ENCODE results near the gene DNAJC11. TPM values are rescaled to one million over a fixed set of nuclear protein-coding genes. Genes with fewer than 3 reads are reported as not detected.
"Not testable (repeated sequence)": the region's sequence is repeated elsewhere in the genome, so short reads cannot be mapped to it uniquely, and the experiment has no call there.

Gene DNAJC11
- total RNA-seq, 1 donor = 38.9 TPM

DNA sequence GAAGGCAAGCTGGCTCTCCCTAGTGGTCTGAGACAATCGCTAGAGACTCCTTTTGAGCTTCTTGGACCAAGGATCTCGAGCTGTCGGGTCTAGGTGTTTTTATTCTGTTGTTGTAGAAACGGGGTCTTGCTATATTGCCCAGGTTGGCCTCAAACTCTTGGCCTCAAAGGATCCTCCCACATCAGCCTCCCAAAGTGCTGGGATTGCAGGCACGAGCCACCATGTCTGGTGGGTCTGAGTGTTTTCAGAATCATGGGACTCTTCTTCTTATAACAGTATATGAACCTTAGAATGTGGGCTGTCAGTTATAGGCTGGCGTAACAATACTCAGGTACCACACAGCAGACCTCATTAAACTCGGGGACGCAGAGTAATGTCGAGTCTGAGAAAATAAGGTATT, 33.1 kb downstream of the DNAJC11 start:
- TF ChIP-seq, protein P1, sequence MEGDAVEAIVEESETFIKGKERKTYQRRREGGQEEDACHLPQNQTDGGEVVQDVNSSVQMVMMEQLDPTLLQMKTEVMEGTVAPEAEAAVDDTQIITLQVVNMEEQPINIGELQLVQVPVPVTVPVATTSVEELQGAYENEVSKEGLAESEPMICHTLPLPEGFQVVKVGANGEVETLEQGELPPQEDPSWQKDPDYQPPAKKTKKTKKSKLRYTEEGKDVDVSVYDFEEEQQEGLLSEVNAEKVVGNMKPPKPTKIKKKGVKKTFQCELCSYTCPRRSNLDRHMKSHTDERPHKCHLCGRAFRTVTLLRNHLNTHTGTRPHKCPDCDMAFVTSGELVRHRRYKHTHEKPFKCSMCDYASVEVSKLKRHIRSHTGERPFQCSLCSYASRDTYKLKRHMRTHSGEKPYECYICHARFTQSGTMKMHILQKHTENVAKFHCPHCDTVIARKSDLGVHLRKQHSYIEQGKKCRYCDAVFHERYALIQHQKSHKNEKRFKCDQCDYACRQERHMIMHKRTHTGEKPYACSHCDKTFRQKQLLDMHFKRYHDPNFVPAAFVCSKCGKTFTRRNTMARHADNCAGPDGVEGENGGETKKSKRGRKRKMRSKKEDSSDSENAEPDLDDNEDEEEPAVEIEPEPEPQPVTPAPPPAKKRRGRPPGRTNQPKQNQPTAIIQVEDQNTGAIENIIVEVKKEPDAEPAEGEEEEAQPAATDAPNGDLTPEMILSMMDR (IDR thresholded peaks at IDR 0.05; ENCODE audit: insufficient read depth, low read depth, low read length) = no peak
- no peak overlapping the region for H3K4me3 ChIP-seq (ENCODE audit: low read depth, low read length)
- no peak for DNase-seq (ENCODE audit: low read depth)

DNA sequence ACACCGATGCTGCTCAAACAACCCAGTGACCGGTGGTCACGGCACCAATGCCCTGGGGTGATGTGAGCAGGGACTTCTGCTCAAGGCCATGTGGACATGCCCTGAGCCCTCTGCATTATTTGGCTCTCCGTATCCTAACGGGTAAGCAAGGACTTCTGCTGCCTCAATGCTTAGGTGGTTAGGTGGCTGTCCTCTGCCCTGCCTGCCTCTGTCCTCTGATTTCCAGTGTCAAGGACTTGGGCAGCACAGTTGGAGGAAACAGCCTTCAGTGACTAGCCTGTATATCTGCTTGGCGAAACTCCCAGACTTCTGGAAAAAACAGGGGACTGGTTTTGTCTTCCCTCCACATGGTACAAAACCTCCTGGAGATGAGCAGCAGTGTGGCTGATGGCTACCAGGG, 34.5 kb downstream of the DNAJC11 start:
- TF ChIP-seq, protein P1 (IDR thresholded peaks at IDR 0.05; ENCODE audit: insufficient read depth, low read depth, low read length) = no peak
- no peak overlapping the region for H3K4me3 ChIP-seq (ENCODE audit: low read depth, low read length)
- DNase-seq (ENCODE audit: low read depth) = no peak

DNA sequence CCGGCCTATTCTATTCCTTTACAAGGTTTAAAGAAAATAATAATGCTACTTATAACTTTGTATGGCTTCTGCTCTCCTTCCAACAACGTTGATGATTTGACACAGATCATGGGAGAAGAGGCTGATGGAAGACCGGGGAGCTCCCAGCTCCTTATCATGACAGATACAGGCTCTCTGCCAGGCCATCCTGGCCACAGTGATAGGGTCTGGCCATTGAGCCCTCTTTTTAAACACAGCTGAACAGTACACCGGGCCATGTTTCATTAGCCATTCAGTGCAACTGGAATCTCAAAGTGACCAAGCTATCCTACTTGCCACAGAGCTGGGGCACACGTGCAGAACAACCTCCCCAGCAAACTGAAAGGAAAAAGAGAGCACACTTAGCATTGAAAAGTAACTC, 34.9 kb downstream of the DNAJC11 start:
- TF ChIP-seq, protein P1 (IDR thresholded peaks at IDR 0.05; ENCODE audit: insufficient read depth, low read depth, low read length) = no peak
- H3K4me3 ChIP-seq (ENCODE audit: low read depth, low read length) = no peak overlapping the region
- DNase-seq (ENCODE audit: low read depth) = no peak

DNA sequence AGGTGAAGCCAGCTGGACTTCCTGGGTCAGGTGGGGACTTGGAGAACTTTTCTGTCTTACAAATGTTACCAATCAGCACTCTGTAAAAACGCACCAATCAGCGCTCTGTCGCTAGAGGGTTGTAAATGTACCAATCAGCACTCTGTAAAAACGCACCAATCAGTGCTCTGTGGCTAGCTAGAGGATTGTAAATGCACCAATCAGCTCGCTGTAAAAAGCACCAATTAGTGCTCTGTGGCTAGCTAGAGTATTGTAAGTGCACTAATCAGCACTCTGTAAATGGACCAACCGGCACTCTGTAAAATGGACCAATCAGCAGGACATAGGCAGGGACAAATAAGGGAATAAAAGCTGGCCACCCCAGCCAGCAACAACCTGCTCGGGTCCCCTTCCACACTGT, 39.1 kb downstream of the DNAJC11 start:
- H3K4me3 ChIP-seq (ENCODE audit: low read depth, low read length); DNase-seq (ENCODE audit: low read depth): not testable (repeated sequence)

DNA sequence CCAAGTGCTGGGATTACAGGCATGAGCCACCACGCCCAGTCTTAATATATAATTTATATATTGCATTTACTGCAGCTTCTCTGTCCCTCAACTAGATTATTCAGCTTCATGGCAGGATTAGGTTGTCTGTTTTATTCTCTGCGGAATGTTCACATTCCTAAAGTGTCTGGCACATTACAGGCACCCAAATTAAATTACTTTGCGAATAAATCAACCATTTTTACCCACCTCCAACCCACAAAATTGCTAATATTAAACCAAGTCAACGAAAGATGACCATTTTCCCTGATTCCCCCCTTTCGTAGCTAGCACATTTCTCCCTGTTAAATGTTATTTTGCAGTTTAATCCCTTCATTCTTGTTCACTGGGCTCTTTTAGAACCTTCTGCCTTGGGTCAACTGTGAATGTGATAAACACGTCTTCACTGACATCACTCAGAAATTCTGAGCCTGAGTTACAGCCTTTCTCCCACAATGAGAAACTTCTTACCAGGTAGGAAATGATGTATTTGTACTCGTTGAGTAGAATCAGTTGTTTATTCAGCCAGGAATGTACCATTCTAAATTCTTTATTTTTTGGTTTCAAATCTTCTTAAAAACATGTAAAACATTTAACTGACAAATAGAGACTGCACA, 41.1 kb downstream of the DNAJC11 start:
- TF ChIP-seq, protein P1 (IDR thresholded peaks at IDR 0.05; ENCODE audit: insufficient read depth, low read depth, low read length) = no peak
- no peak overlapping the region for H3K4me3 ChIP-seq (ENCODE audit: low read depth, low read length)
- DNase-seq (ENCODE audit: low read depth) = no peak

DNA sequence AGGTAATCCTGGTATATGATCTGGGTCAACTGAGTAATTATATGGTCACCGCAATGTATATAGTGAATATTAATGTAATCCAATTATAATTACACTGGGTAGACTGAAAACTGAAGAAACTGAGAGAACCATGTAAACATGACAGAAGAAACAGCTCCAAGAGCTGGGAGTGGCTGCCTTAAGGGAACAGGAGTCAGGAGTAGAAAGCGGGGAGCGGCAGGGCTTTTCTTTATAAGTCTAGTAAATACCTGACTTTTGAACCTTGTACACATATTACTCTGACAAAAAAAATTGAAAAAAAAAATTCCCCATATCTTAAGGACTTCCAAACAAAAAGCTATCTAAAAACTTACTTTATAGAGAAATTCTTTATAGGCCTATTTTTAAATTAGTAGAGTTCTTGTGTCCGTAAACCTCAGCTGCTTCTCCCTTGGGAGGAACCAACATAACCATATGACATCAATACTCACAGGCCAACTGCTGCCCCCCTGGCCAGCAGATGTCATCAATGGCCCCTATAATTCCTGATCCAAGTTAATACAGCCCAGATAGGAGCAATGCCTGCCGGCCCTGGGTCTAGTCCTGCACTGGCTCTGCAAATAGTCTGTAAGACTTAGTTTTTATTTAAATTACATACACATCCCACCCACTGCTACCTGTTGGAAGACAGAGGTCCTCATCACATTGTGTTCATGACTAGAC, 43.1 kb downstream of the DNAJC11 start:
- H3K4me3 ChIP-seq (ENCODE audit: low read depth, low read length) = no peak overlapping the region
- DNase-seq (ENCODE audit: low read depth) = no peak
- TF ChIP-seq, protein P1 (IDR thresholded peaks at IDR 0.05; ENCODE audit: insufficient read depth, low read depth, low read length) = no peak

DNA sequence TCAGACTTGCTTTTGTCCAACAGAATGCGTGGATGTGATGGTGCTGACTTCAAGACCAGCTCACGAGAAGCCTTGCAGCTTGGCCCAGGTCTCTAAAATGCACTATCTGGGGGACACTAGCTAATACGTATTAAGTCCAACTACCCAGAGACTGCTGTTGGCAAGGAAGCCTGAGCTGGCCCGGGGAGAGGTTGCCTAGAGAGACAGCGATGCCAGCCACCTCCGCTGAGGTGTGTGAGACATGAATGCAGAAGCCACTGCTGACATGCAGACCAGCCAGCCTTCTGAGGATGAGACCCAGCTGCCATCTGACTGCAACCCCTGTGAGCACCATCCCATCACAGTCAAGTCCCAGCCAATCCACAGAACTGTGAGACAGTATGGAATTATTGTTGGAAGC, 44.5 kb downstream of the DNAJC11 start:
- TF ChIP-seq, protein P1 (IDR thresholded peaks at IDR 0.05; ENCODE audit: insufficient read depth, low read depth, low read length) = no peak
- no peak overlapping the region for H3K4me3 ChIP-seq (ENCODE audit: low read depth, low read length)
- DNase-seq (ENCODE audit: low read depth) = no peak
